B cell (primary cell): ENCODE data around the gene GABRB2. TPM values are rescaled to one million over a fixed set of nuclear protein-coding genes. Genes with fewer than 3 reads are reported as not detected.

Source experiments
- ATAC-seq: fragments of 200-7000 bp; cut with Tn5 transposase; one replicate; pipeline ENCODE4 v1.10.0; 2021; ENCODE audit warnings: low read depth, mild to moderate bottlenecking, moderate number of reproducible peaks, moderate library complexity
- CTCF ChIA-PET: fragments of 350-600 bp; sonication (Branson Sonifier 250); formaldehyde crosslinking; loops from one replicate; lab custom pipeline; 2021; ENCODE audit warnings: antibody characterized with exemption, inconsistent platforms; lab: Charles Lee
- POLR2A ChIA-PET: fragments of 350-600 bp; sonication (Branson Sonifier 250); formaldehyde crosslinking; loops from one replicate; lab custom pipeline; 2021; ENCODE audit warnings: antibody characterized with exemption; lab: Charles Lee
- DNase-seq: peaks from one replicate; pipeline ENCODE4 v3.0.0; 2013
- H2AFZ ChIP-seq: 2 replicates; pipeline ENCODE4 v1.6.1; 2012; ENCODE audit warnings: mild to moderate bottlenecking, low read depth, low read length; ENCODE audit not compliant: insufficient read depth, poor library complexity, severe bottlenecking
- H3K27ac ChIP-seq, 2 donors: 1 replicate in 1 of 2; 2 replicates in 1 of 2; pipeline ENCODE4 v1.5.1; 2012 to 2013; ENCODE audit warnings: low read length in 2 of 2, mild to moderate bottlenecking in 2 of 2, moderate library complexity in 1 of 2
- H3K27me3 ChIP-seq, 4 experiments: fragments of 200-600 bp in 1 of 4; sonication (generic) in 1 of 4; replicated peaks in 1 of 4; 1 replicate in 2 of 4; 2 replicates in 2 of 4; pipeline versions ENCODE4 v1.6.1 to v1.7.0; 2013 to 2016; ENCODE audit warnings: low read length in 3 of 4, mild to moderate bottlenecking in 2 of 4, mixed read lengths in 1 of 4, moderate library complexity in 1 of 4; ENCODE audit not compliant: insufficient read depth in 4 of 4, control insufficient read depth in 3 of 4; ENCODE audit errors: control extremely low read depth in 1 of 4
- H3K36me3 ChIP-seq, 2 experiments: replicated peaks in 1 of 2; 1 replicate in 1 of 2; 2 replicates in 1 of 2; pipeline versions ENCODE4 v1.6.1 to v1.7.1; 2013; ENCODE audit warnings: low read length in 1 of 2; ENCODE audit not compliant: insufficient read depth in 2 of 2, control insufficient read depth in 1 of 2; ENCODE audit errors: control extremely low read depth in 1 of 2, extremely low read depth in 1 of 2
- H3K4me1 ChIP-seq, 2 donors: fragments of 200-600 bp in 1 of 2; sonication (generic) in 1 of 2; 1 replicate in 1 of 2; 2 replicates in 1 of 2; pipeline versions ENCODE4 v1.5.1 to v1.6.1; 2013 to 2017; ENCODE audit warnings: low read length in 2 of 2; ENCODE audit not compliant: control insufficient read depth in 2 of 2, insufficient read depth in 2 of 2
- H3K4me2 ChIP-seq: replicated peaks from 2 replicates; pipeline ENCODE3; 2012; ENCODE audit warnings: mild to moderate bottlenecking, low read depth, low read length; ENCODE audit not compliant: poor library complexity, severe bottlenecking
- H3K4me3 ChIP-seq, 5 experiments: fragments of 200-600 bp in 1 of 5; sonication (generic) in 1 of 5; 1 replicate in 3 of 5; 2 replicates in 2 of 5; pipeline versions ENCODE4 v1.5.1 to v1.7.0; 2011 to 2016; ENCODE audit warnings: low read length in 4 of 5, mild to moderate bottlenecking in 4 of 5, low read depth in 2 of 5, control low read depth in 1 of 5, moderate library complexity in 1 of 5; ENCODE audit not compliant: insufficient read depth in 1 of 5; ENCODE audit errors: control extremely low read depth in 1 of 5, extremely low read depth in 1 of 5
- H3K79me2 ChIP-seq: fragments of 200-600 bp; sonication (generic); one replicate; pipeline ENCODE4 v1.6.0; 2016; ENCODE audit warnings: low read length; ENCODE audit not compliant: control insufficient read depth, insufficient read depth
- H3K9ac ChIP-seq: fragments of 200-600 bp; sonication (generic); 2 replicates; pipeline ENCODE4 v1.6.1; 2017; ENCODE audit warnings: mild to moderate bottlenecking, low read length, moderate library complexity
- H3K9me3 ChIP-seq, 3 donors: one replicate each; pipeline versions ENCODE4 v1.6.1 to v1.7.1; 2013; ENCODE audit warnings: low read length in 2 of 3; ENCODE audit not compliant: control insufficient read depth in 2 of 3, insufficient read depth in 1 of 3; ENCODE audit errors: control extremely low read depth in 1 of 3
- H4K20me1 ChIP-seq: 2 replicates; pipeline ENCODE4 v1.6.0; 2012; ENCODE audit warnings: mild to moderate bottlenecking, low read length; ENCODE audit not compliant: insufficient read depth, control insufficient read depth, poor library complexity, severe bottlenecking
- H3K27ac Mint-ChIP-seq: one replicate; pipeline ENCODE4 v1.8.0; 2021; ENCODE audit warnings: mixed read lengths
- H3K27me3 Mint-ChIP-seq: one replicate; pipeline ENCODE4 v1.8.0; 2021; ENCODE audit warnings: mixed read lengths
- H3K4me1 Mint-ChIP-seq: one replicate; pipeline ENCODE4 v1.8.0; 2021; ENCODE audit warnings: mixed read lengths
- H3K4me3 Mint-ChIP-seq: one replicate; pipeline ENCODE4 v1.8.0; 2021; ENCODE audit warnings: mixed read lengths
- H3K9me3 Mint-ChIP-seq: one replicate; pipeline ENCODE4 v1.8.0; 2022; ENCODE audit warnings: mixed read lengths; ENCODE audit not compliant: insufficient read depth
- CTCF ChIP-seq: fragments of 200-600 bp; IDR thresholded peaks from one replicate; pipeline ENCODE4 v1.8.0; 2022; ENCODE audit warnings: antibody characterized with exemption, mild to moderate bottlenecking
- EZH2 ChIP-seq: IDR thresholded peaks from 2 replicates; pipeline ENCODE4 v1.6.1; 2012; ENCODE audit warnings: borderline replicate concordance, low read depth, mild to moderate bottlenecking, moderate library complexity, low read length; ENCODE audit not compliant: insufficient read depth, poor library complexity, severe bottlenecking
- WGBS: methylation state at CpG from one replicate; pipeline ENCODE4 v1.1.5; 2013; ENCODE audit warnings: missing lambda C conversion rate; ENCODE audit not compliant: insufficient coverage; 5-methylcytosine and 5-hydroxymethylcytosine counted together
- intact Hi-C: fragments of 100-400 bp; cut with micrococcal nuclease; formaldehyde crosslinking; loops from one replicate; pipeline ENCODE4 v1.10.0; 2022
- polyA plus RNA-seq: library from polyadenylated mRNA; depleted of rRNA; stranded (reverse); fragments of >200 nt; gene quantifications from 2 replicates; pipeline ENCODE4 v1.2.3, GENCODE V29; 2012
- total RNA-seq, 2 donors: library from RNA; stranded (reverse); fragments of 120-200 nt in 1 of 2; gene quantifications; 1 replicate in 1 of 2; 2 replicates in 1 of 2; pipeline versions ENCODE4 v1.2.3 to v1.2.4, GENCODE V29; 2013 to 2022

The GABRB2 gene
- total and polyA plus RNA-seq, 2 donors (not counting 1 experiment from before 2014, with no cell fraction given), result 0.15 to 0.16 TPM

- H2AFZ ChIP-seq, result no peak overlapping the region
- no peaks in the 10 kb centered on the region for H3K27me3 ChIP-seq
- Mint-ChIP-seq H3K9me3 (no peaks in the 10 kb centered on the region), H3K27ac (no peak overlapping the region), H3K27me3 (no peaks in the 10 kb centered on the region), H3K4me1 (no peaks in the 10 kb centered on the region), H3K4me3 (no peak overlapping the region)
- TF ChIP-seq EZH2 (no peak), CTCF (no peak)
- 80% methylated on average over 1 of the region's 2 CpGs for WGBS
- H3K4me2 ChIP-seq, result no peak overlapping the region
- H3K27ac ChIP-seq, result no peak overlapping the region
- no peak for ATAC-seq
- no peaks in the 10 kb centered on the region for H3K36me3 ChIP-seq
- no peak overlapping the region for H3K4me3 ChIP-seq
- POLR2A ChIA-PET, result no interaction called here
- no peaks in the 10 kb centered on the region for H3K79me2 ChIP-seq
- intact Hi-C loops, result no loop called here
- DNase-seq, result no peak
- peaks cover 0 to 5% (median 0%) of the 10 kb centered on the region in 3 donors for H3K9me3 ChIP-seq
- H4K20me1 ChIP-seq, result no peaks in the 10 kb centered on the region
- CTCF ChIA-PET, result no interaction called here
- H3K4me1 ChIP-seq, result no peaks in the 10 kb centered on the region
- H3K9ac ChIP-seq, result no peak overlapping the region
These were observed 113.7 kb downstream of the GABRB2 start for GRCh38 chr5:161432798-161433197.

GRCh38 chr5:161431963-161432362 is 114.6 kb downstream of the GABRB2 start:
- intact Hi-C loops, result no loop called here
- no peaks in the 10 kb centered on the region for H3K79me2 ChIP-seq
- POLR2A ChIA-PET, result no interaction called here

More at GRCh38 chr5:161431963-161432362, 114.6 kb downstream of the GABRB2 start:
- Histone ChIP-seq H3K27me3 (no peaks in the 10 kb centered on the region), H2AFZ (no peak overlapping the region), H3K4me3 (no peak overlapping the region), H3K4me2 (no peak overlapping the region), H3K36me3 (no peaks in the 10 kb centered on the region), H3K4me1 (no peaks in the 10 kb centered on the region), H3K27ac (no peak overlapping the region), H3K9me3 (no peaks in the 10 kb centered on the region), H3K9ac (no peak overlapping the region), H4K20me1 (no peaks in the 10 kb centered on the region)
- no peak overlapping the region for H3K27ac Mint-ChIP-seq
- ATAC-seq (no peak), DNase-seq (no peak)
- no peak for TF ChIP-seq CTCF
- no peak for TF ChIP-seq EZH2
- CTCF ChIA-PET, result no interaction called here
- H3K9me3 Mint-ChIP-seq, result no peaks in the 10 kb centered on the region
- no CpG with 5 or more reads among the region's 1 CpG for WGBS
- no peak overlapping the region for H3K4me3 Mint-ChIP-seq
- no peaks in the 10 kb centered on the region for H3K27me3 Mint-ChIP-seq
- H3K4me1 Mint-ChIP-seq, result no peaks in the 10 kb centered on the region
